DMS153 (cell line): ENCODE results near the gene GLIS1.

Source experiments
- DNase-seq: peaks from one replicate; lab custom pipeline; 2025; lab: John Stamatoyannopoulos, UW

Gene GLIS1

DNA sequence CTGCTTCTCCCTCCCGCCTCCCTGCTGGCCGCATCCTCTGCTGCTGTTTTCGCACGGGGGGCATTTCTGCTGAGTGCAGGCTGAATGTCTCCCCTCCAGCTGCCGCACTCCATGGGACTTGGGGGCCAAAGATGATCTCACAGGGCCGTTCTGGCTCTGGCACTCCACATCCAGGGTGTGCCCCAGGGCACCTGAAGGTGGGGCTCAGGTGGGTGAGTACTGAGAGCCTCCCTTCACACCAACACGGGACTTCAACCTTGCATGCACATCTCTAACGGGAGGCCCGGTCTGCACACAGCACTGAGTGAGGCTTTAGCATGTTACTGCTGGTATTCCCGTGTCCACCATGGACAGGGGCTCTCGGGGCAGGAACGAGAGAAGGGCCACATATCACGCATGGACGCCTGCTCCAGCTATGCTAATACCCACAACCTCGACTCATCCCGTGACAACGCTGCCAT is 190.9 kb downstream of the GLIS1 start:
- no peak for DNase-seq

DNA sequence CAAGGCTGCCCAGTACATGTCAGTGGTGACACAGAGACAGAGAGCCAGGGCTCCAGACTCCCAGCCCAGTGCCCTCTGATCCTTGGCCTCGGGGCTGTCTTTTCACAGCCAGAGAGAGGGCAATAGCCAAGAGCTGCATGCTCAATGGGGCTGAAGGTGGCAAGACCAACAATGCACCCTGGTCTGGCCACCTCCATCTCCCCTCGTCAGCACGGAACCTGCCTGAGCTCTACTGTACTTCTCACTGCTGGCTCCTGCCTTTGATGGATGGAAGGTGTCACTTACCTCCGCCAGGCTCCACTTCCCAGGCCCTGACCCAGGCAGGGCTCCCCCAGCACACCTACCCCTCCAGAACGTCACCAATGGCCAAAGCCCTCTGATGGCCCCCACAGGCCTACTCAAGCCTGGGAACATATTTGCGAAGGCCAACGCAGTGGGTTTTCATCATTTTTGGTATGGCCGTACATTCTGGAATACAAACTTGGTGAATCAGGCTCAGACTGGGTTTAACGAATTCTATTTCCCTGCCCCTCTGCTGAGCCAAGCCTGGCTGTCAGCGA is 191.7 kb downstream of the GLIS1 start:
- no peak for DNase-seq

DNA sequence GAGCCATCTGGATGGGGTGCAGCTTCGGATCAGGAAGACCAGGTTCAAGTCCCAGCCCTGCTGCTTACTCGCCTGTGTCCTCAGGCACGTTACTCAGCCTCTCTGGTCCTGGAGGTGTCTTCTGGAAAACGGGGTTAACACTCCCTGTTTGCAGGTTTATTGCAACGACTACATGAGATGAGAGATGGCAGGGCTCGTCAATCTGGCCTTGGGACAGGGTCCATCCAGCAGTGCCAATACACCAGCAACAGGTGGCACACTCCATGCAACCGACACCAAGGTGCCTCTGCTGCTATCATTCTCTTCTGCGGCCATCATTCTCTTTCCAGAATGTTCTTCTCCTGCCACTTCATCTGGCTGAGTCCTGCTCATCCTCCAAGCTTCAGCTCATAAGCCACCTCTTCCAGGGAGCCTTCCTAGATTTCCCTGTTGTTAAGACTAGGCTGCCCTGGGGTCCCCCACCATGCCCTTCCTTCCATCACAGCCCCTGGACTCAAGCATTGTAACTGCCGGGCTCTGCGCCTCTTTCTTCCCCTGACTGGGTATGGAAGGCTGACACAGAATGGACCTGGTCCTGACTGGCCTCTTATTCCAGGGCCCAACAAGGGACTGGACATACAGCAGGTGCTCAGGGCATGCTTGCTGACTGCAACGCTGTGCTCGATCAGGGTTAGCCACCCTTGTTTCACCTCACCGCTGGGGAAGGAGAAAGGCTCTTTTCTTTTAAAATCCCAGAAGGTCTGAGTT is 192.4 kb downstream of the GLIS1 start:
- DNase-seq: no peak

DNA sequence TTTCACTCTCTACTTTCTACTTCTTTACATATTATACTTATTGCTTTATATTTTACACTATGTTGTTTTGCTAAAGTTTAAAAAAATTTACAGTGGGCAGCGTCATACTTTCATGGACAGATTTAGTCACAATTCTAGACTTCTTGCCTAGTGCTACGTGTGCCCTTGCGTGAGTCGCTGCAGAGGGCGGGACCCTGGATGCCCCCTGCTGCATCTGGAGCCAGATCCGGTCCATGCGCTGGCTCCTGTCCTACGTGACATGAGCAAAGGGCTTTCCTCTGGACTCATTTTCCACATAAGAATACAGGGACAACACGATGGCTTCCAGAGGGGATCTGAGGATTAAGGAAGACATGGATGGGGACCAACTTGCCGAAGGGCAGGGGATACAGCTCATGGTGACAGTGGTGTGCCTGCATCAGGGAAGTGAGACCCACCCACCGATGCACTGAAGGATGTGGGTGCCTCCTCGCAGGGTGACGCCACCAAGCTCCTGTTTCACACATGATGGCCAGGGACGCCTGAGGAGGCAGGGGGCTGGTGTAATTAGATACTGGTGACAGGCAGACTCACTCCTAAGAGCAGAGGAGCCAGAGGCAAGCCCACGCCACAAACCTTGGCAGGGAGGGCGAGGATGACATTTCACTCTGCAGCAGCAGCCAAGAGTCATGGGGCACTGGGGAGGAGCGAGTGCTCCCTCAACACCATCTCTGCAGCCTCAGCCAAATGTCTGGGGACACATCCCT is 193.1 kb downstream of the GLIS1 start:
- DNase-seq: no peak

DNA sequence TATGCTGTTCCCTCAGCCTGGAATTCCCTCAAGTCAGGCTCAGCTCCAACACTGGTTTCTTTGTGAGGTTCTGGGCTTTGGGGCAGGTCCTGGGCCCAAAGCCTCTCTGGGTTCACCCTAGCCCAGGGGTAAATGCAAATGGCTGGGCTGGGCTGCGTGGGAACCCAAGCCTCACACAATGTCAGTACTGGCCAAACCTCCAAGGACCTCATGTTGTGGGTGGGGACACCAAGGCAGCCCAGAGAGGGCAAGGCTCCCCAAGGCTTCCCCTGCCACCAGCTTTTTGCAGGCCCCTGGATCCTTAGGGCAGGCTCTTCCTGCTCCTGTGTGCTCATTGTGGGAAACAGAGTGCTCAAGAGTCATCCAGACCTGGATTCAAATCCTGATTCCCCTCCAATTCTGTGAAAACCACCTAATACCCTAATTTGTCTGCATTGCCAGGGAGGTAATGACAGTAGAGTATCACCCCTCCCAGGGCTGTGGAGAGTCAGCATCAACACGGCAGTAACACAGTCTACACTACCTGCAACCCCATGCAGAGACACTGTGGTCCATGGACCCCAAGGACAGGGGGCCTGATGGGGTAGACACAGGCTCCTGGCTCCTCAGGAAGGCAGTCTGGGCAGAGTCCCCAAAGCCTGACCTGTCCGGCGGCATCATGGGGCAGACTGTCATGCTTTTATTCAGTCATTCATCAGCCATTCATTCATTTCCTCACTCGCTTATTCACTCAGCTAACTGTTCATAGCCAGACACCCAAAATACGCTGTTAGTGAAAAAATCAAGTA is 194.0 kb downstream of the GLIS1 start:
- no peak for DNase-seq

DNA sequence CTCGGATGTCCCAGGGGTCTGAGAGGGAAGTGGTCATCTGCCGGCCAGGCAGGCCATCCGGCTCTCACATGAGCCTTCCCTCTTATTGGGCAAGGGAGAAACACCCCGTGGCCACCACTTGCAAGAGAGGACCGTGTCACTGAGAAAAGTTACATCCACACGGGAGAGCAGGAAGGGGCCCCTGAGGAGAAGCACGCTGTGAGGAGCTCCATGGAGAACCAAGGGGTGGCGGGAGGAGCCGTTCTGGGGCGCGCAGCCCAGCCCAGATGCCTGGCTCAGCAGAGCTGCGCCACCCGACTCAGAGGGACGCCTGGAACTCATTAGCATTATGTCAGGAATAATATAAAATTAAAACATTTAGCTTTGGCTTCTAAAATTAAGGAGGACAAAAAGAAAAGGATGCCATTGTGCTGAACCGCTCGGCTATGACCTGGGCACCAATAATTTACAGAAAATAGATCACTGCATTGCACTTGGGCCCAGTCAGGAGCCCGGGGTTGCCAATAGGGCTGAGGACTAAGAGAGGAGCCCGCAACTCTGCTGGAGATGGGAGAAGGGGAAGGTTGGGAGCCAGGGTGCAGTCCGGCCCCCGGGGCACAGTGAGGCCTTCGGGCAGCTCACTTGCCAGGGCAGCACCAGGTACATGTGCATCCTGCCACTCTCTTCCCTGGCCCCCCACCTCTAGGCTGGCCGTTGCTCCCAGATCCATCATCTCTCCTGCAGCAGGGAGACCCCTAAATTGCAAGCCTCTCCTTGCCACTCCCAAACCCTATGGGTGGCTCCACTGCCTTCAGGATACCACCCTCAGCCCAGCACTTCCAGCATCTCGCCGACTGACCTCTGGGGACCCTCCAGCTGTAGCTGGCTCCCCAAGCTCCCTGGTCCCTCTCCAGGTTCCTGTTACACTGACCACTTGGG is 194.9 kb downstream of the GLIS1 start:
- no peak for DNase-seq

DNA sequence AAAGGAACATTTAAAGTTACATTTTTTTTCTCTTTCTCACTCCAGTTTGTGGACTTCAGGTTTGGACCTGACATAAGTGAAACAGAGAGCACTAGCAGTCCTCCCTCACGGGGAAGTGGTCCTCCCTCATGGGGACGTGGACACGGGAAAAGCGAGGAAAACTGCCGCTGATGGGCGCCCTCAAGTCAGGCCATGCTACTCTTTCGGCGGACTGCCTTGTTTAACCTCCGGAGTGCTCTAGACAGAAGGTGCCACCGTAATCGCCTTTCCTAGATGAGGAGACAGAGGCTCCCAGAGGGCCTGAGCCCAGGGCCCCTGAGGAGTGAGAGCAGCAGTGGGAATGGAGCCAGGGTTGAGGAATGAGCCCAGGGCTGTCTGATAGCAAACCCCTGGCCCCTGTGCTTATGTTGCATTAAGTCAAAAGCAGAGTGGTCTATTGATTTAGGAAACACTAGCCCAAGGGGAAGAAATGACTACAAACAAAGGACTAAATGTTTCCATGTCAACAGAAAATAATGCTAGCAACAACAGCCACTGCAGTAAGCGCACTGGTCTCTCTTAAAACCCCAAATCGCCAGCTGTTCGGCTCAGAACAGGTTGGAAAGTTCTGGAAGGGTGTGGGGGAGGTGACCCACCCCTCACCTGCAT is 195.7 kb downstream of the GLIS1 start:
- DNase-seq: no peak

DNA sequence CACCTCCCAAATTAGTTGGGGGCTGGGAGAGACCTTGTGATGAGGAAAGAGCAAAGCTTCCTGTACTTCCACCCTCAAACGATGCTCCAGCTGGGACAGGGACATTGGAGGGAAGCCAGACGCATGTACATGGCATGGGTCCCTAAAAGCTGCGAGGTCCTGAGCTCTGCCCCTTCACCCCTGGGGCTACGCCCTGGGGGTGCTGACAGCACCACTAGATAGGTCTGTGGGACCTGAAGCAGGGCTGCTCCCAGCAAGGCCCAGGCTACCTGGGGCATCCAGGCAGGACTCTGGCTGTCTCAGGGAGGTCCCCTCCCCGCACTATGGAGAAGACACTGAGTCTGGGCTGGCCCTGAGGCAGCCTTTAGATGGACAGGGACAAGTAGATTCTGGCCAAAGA is 196.4 kb downstream of the GLIS1 start:
- DNase-seq: no peak

DNA sequence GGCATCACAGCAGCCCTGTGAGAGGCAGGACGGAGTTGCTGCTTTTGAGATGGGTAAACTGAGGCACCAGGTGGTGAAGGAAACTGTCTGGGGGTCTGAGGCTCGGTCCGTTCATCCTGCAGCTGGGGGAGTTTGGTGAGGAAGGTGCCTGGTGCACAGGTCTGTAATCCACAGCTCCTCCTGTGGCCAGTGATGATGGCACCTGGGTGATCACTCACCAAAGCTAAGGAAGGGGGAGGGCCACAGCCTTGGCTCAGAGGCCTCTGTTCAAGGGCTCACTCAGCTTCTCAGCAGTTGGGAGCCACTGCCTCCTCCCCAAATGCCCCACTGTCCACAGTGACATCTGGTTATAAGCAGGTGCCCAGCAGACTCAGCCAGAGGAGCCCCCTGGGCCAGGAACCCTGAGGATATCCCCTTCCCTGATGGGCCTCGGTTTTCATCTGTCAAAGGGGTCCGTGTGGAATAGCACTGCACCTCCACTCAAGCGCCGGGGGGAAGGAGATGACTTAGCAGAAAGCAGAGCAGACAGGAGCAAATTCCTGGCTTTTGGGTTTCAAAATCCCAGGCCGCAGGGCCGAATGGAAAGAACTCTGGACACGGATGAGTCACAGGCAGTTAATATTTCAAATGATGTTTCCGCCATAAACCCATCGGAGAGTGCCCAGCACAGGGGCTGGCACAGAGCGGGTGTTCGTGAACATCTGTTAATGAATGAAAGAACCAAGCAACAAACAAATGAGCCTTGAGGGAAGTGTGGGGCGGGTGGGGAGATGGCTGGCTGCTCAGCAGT is 197.0 kb downstream of the GLIS1 start:
- DNase-seq: no peak

DNA sequence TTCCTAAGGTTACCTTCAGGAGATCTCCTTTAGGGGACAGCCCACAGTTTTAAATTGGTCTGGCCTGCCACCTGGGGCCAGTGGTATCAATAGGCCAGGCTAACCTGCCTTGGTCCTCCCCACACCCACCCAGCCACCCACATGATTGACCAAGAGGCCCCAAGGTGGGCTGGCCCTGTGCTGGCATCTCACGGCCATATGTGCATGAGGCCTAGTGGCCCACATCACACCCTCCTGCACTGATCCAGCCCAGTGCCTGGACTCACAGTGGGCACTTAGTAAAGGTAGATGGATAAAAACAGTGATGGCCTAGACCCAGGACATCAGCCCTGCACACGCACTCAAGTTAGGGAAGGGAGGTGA is 197.7 kb downstream of the GLIS1 start:
- DNase-seq: no peak

DNA sequence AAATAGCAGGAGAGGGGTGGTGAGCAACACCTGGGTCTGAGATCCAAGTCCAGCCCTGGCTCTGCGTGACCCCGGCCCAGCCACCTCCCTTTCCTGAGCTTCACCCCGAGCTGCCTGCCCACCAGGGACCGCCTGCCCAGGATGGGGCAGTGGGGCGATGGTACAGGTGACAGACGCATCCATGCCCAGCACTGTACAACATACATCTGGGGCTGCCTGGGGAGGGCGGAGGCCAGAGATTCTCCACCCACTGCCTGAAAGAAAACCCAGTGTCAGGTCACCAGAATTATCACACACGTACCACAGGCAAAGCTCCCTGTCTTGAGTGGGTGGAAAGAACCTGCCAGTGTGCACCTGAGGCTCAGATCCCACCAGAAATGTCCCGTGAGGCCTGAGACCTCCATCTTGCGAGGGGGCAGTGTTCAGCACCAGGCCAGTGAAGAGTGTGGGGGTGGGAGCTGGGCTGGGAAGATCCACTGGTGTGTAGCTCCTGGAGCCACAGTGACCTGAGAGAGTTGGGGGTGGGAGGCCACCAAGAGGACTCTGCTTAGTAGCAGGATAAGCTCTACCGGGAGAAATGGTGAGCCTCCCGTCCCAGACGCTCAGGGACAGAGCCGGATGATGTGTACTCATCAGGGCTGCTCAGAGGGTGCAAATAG is 198.2 kb downstream of the GLIS1 start:
- no peak for DNase-seq

DNA sequence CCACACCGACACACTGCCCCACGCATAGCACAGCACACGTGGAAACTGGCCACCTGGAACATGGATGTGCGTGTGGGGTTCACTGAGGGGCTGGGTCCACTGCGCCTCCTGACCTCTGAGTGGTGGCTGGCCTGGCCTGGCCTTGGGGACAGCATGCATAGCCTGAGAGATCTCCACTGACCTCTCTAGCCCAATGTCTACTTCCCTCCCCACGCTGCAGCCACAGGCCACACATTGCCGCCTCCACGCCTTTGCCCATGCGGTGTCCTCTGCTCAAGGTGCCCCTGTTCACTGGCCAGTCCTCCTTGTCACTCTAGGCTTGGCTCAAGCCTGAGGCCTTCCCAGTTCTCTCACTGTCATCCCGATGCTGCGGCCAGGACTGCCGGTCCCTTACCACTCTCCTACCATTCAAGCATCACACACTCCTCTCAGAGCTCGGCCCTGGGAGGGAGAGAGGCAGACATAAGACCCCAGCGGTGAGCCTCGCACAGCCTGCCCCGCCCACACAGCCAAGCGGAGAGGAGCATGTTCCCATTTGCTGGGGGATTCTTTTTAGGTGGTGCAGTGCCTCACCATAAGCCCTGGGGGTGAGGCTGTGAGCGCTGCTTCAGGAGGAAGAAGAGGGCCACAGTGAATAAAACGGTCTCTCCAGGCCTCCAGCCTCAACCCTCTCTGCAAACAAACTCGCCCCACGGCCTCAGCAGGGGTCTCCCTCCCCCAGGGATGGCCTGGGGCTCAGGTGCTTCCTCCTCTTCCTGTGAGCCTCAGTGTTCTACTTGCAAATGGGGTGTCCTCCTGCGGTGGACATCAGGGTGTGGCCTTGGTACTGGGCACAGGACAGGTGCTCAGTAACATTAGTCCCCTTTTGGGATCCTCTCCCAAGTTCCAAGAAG is 199.0 kb downstream of the GLIS1 start:
- DNase-seq: no peak

DNA sequence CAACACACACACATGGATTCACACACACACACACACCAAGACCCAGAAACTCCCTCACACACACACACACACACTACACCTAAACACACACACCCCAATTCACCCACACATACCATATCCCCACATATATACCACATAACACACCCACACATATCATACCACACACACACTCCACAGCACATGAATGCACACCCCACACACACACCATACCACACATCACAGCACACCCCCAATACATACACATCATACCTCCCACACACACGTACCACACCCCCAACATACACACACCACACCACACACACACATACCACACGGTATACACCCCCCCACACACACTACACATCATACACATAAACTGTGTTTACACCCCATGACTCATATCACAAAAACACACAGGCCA is 199.7 kb downstream of the GLIS1 start:
- no peak for DNase-seq

DNA sequence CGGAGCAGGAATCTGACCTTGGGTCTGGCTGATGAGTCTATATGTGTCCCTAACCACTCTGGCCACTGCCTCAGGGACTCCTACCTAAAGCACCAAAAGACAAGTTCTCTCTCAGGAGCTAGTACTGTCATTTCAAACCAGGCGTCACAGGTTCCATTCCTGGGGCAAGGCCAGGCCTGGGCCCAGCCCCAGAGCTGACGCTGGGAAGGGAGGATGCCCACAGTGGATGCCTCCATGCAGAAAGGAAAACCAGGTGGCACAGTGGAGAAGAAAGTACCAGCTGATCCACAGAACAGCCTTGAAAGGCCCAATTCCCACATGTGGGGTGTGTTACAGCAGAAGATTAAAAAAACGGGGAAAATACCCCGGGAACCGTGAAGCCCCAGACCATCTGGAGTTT is 202.4 kb downstream of the GLIS1 start:
- no peak for DNase-seq

DNA sequence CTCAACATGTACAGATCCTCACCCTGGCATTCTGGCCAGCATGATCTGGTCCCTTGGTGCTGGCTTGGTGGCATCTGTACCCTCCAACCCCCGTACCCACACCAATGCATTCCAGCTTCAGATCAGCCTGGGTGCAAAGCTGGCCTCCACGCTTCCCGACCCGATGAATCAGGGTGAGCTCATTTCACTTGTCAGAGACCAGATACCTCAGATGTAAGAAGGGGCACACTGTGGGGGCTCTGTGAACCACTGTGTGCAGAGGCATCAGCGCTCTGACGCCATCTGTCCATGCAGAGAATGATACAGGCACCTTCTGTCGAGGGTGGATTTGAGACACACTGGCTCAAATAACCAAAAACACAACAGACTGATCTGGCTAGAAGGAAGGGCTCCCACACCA is 203.1 kb downstream of the GLIS1 start:
- no peak for DNase-seq

DNA sequence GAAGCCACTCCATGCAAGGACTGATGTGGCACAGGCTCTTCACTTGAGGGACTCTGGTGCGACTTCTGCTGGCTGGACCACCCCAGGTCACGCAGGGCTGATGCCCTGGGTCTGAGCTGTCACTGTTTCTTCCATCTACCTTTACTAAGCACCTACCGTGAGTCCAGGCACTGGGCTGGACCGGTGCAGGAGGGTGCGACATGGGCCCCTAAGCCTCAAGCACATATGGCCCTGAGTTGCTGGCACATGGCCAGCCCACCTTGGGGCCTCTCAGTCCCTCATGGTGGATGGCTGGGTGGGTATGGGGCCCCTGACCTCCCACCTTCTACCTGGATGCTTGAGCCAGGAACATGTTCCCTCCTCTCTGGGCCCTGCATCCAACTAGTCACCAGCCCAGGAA is 203.7 kb downstream of the GLIS1 start:
- no peak for DNase-seq

DNA sequence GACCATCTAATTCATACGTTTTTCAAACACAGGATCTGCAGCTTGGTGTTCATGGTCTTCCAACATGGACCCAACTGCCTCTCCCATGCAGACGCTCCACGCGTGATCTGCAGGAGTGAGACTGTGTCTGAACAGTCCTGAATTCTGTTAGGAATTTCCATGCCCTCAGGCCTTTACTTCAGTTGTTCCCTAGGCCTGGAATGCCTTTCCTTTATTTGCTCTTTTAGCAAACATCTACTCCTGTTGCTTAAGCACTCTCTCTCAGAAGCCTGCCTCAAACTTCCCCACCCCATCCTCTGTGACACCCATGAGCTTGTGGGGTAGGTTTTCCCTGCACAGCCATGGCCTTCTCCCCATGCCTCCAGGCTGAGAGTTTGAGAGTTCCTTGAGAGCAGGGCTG is 206.1 kb downstream of the GLIS1 start:
- no peak for DNase-seq

DNA sequence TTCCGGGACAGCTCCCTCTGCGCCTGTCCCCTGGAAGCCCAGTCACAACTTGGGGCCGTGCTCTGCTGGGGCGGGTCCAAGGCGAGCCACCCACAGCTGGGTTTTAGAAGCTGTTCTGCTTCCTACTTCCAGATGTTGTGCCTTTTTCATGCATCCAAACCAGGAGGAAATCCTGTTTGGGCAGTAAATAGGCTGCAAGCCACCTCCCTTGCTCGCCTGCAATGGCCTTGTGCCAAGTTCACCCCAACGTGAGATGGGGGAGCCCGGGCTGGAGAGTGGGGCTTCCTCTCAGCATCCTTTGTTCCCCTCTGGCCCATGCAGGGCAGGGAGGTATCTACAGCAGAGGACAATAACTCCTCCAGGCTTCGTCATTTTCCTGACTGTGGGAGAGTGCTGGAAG is 206.6 kb downstream of the GLIS1 start:
- no peak for DNase-seq

DNA sequence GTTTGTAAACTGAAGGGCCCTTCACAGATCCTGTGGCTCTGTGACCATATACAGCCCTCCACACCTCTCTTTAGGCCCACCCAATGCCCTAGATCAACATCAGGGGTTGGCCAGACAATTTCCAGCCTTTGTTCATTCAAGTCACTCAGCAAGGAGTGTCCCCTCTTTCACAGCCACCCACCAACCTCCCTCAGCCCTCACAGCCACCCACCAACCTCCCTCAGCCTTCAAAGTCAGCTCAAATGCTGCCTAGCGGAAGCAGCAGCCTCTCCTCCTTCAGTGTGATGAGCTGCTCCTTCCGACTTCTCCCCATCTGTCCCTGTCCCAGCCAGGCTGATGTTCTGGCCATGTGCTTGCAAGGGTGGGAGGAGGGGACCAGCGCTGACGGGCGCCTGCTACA is 208.4 kb downstream of the GLIS1 start:
- no peak for DNase-seq
